ENCODE data around the gene SEMA6A. TPM values are rescaled to one million over a fixed set of nuclear protein-coding genes. Genes with fewer than 3 reads are reported as not detected.

SEMA6A gene
- total RNA-seq (2014; rRNA removed; shearing (Covaris generic)) = 355 and 400 TPM in 2 replicates
- 220 and 233 TPM in 2 replicates for polyA plus RNA-seq (2016; fragmentation: Nextera tagmentation; extraction: Ambion mirVana)
- long read RNA-seq, partial matches to known transcripts = 2 of 15 reads
- long read RNA-seq, other reads (novel, unspliced or antisense) = 12 of 15 reads

GRCh38 chr5:116574367-116575325 is at the start of gene SEMA6A:
SEMA6A (minus strand) TSS chr5:116574823; CDS start chr5:116504944, 69,879 bp downstream.
- Histone ChIP-seq H2AFZ (peak within 1 kb of the TSS; percentile 4; the same call in 1 of the 2 replicates), H3K36me3 (ENCODE audit: insufficient read depth) (no peaks in the 10 kb centered on the region; the same call in 1 of the 2 replicates), H3K4me3 (peak within 1 kb of the TSS; percentile 98), H3K27ac (ENCODE audit: low read depth) (peak within 1 kb of the TSS; percentile 95), H4K20me1 (replicated peaks; ENCODE audit: insufficient read depth) (peaks cover 26% of the 10 kb centered on the region), H3F3A (replicated peaks; ENCODE audit: low read depth) (peaks cover 4% of the 10 kb centered on the region; the same call in 1 of the 2 replicates), H3K9me2 (ENCODE audit: insufficient read depth) (no peaks in the 10 kb centered on the region), H3K79me2 (replicated peaks; ENCODE audit: insufficient read depth) (peaks cover 60% of the 10 kb centered on the region), H3K4me2 (peak within 1 kb of the TSS; percentile 90), H3K4me1 (ENCODE audit: insufficient read depth) (peaks cover 38% of the 10 kb centered on the region), H3K27me3 (ENCODE audit: insufficient read depth) (no peaks in the 10 kb centered on the region)
- H3K9me3 Mint-ChIP-seq = no peaks in the 10 kb centered on the region; the same call in 2 of the 3 replicates
- peak within 1 kb of the TSS; percentile 98 for H3K27ac Mint-ChIP-seq
- H3K36me3 Mint-ChIP-seq (ENCODE audit: low read depth) = peaks cover 32% of the 10 kb centered on the region
- peaks cover 20% of the 10 kb centered on the region for H3K27me3 Mint-ChIP-seq (ENCODE audit: insufficient read depth, low read depth, poor library complexity)
- DNase-seq (ENCODE audit: low spot score) = peak; percentile 98
- peaks cover 37% of the 10 kb centered on the region for H3K4me1 Mint-ChIP-seq
- no peak for TF ChIP-seq EZH2phosphoT487 (IDR thresholded peaks at IDR 0.05; ENCODE audit: unreplicated experiment)
- TF ChIP-seq ETS1 (IDR thresholded peaks at IDR 0.05) = no peak
- TF ChIP-seq ZNF462 (CRISPR knock-in tag; IDR thresholded peaks at IDR 0.05) = 0 out of 2 replicates have a peak, but pooled peaks have one; percentile 1
- peak; percentile 78 for TF ChIP-seq CREB1 (CRISPR knock-in tag; IDR thresholded peaks at IDR 0.05; ENCODE audit: low read depth)
- peak in 1 of 2 experiments; percentile 47; a peak in 2 of 4 replicates for TF ChIP-seq CTCF (conservative IDR thresholded peaks at IDR 0.05; ENCODE audit: low read depth in 2 of 2)
- TF ChIP-seq REST (IDR thresholded peaks at IDR 0.05; ENCODE audit: unreplicated experiment) = no peak
- no peak for TF ChIP-seq ZNF114 (CRISPR knock-in tag; IDR thresholded peaks at IDR 0.05)
- TF ChIP-seq EZH2 (IDR thresholded peaks at IDR 0.05; ENCODE audit: low read depth, unreplicated experiment) = no peak
- peak; percentile 6; the same call in 1 of the 2 replicates for TF ChIP-seq NANOG (IDR thresholded peaks at IDR 0.05; ENCODE audit: borderline replicate concordance)
- TF ChIP-seq POLR2AphosphoS5 (IDR thresholded peaks at IDR 0.05; ENCODE audit: low read depth) = peak; percentile 93
- no peak for TF ChIP-seq ZNF331 (CRISPR knock-in tag; IDR thresholded peaks at IDR 0.05; ENCODE audit: low read depth)
- ATAC-seq = peak; percentile 71
- H3K4me3 Mint-ChIP-seq = peak within 1 kb of the TSS; percentile 99

Measured in GM23338 (cell line).